Trophoblast cell (in vitro differentiated cells and primary cell): Measurements from ENCODE around the gene SLC43A3.

Source experiments
- DNase-seq, 2 donors: peaks; one replicate each; pipeline ENCODE4 v3.0.0-alpha.2; 2016
- H2AFZ ChIP-seq: 2 replicates; pipeline ENCODE4 v1.6.1; 2013; ENCODE audit warnings: low read length, moderate library complexity, mild to moderate bottlenecking; ENCODE audit not compliant: insufficient read depth, poor library complexity
- H2AK5ac ChIP-seq: 2 replicates; pipeline ENCODE4 v1.6.1; 2013; ENCODE audit warnings: mild to moderate bottlenecking, low read length
- H2BK120ac ChIP-seq: 2 replicates; pipeline ENCODE4 v1.6.1; 2013; ENCODE audit warnings: low read length, mild to moderate bottlenecking, moderate library complexity; ENCODE audit not compliant: insufficient read depth, poor library complexity
- H2BK12ac ChIP-seq: 2 replicates; pipeline ENCODE4 v1.6.1; 2013; ENCODE audit warnings: mild to moderate bottlenecking, low read length, moderate library complexity
- H2BK5ac ChIP-seq: 2 replicates; pipeline ENCODE4 v1.6.1; 2013; ENCODE audit warnings: low read length, low read depth, moderate library complexity, mild to moderate bottlenecking; ENCODE audit not compliant: poor library complexity
- H3K14ac ChIP-seq: 2 replicates; pipeline ENCODE4 v1.6.1; 2013; ENCODE audit warnings: mild to moderate bottlenecking, low read length
- H3K18ac ChIP-seq: 2 replicates; pipeline ENCODE4 v1.6.1; 2013; ENCODE audit warnings: mild to moderate bottlenecking, low read length
- H3K23ac ChIP-seq: 2 replicates; pipeline ENCODE4 v1.6.1; 2013; ENCODE audit warnings: low read length
- H3K27ac ChIP-seq: 2 replicates; pipeline ENCODE4 v1.5.1; 2013; ENCODE audit warnings: low read depth, mild to moderate bottlenecking, inconsistent platforms, low read length, moderate library complexity
- H3K27me3 ChIP-seq: 2 replicates; pipeline ENCODE4 v1.6.1; 2013; ENCODE audit warnings: inconsistent platforms, mild to moderate bottlenecking, low read length, moderate library complexity; ENCODE audit not compliant: insufficient read depth
- H3K36me3 ChIP-seq, 2 experiments: 1 replicate in 1 of 2; 2 replicates in 1 of 2; pipeline ENCODE4 v1.6.1; 2013; ENCODE audit warnings: low read length in 2 of 2, mild to moderate bottlenecking in 2 of 2, moderate library complexity in 1 of 2; ENCODE audit not compliant: insufficient read depth in 2 of 2, control insufficient read depth in 1 of 2
- H3K4ac ChIP-seq: 2 replicates; pipeline ENCODE4 v1.6.1; 2013; ENCODE audit warnings: low read depth, mild to moderate bottlenecking, low read length, moderate library complexity
- H3K4me1 ChIP-seq, 2 experiments: 1 replicate in 1 of 2; 2 replicates in 1 of 2; pipeline ENCODE4 v1.6.1; 2013; ENCODE audit warnings: low read length in 2 of 2, mild to moderate bottlenecking in 2 of 2, moderate library complexity in 1 of 2; ENCODE audit not compliant: insufficient read depth in 2 of 2, control insufficient read depth in 1 of 2
- H3K4me2 ChIP-seq: 2 replicates; pipeline ENCODE4 v1.6.1; 2013; ENCODE audit warnings: inconsistent platforms, mild to moderate bottlenecking, low read length, moderate library complexity
- H3K4me3 ChIP-seq: 2 replicates; pipeline ENCODE4 v1.5.1; 2013; ENCODE audit warnings: mild to moderate bottlenecking, low read depth, low read length, inconsistent platforms
- H3K79me1 ChIP-seq: one replicate; pipeline ENCODE4 v1.6.1; 2013; ENCODE audit warnings: low read length
- H3K79me2 ChIP-seq: 2 replicates; pipeline ENCODE4 v1.6.1; 2013; ENCODE audit warnings: low read length, mild to moderate bottlenecking; ENCODE audit not compliant: control insufficient read depth, insufficient read depth, poor library complexity
- H3K9ac ChIP-seq: 2 replicates; pipeline ENCODE4 v1.6.1; 2013; ENCODE audit warnings: mild to moderate bottlenecking, low read length
- H3K9me3 ChIP-seq: 2 replicates; pipeline ENCODE4 v1.6.1; 2013; ENCODE audit warnings: low read depth, mild to moderate bottlenecking, control low read depth, inconsistent platforms, low read length; ENCODE audit not compliant: insufficient read depth
- H4K12ac ChIP-seq: 2 replicates; pipeline ENCODE4 v1.6.1; 2013; ENCODE audit warnings: low read depth, mild to moderate bottlenecking, low read length, moderate library complexity
- H4K8ac ChIP-seq: 2 replicates; pipeline ENCODE4 v1.6.1; 2013; ENCODE audit warnings: low read depth, mild to moderate bottlenecking, low read length, moderate library complexity
- H4K91ac ChIP-seq: one replicate; pipeline ENCODE4 v1.6.1; 2013; ENCODE audit warnings: low read depth, mild to moderate bottlenecking, low read length, moderate library complexity
- WGBS: extraction: QIAGEN DNeasy Blood & Tissue Kit; methylation state at CpG from one replicate; pipeline ENCODE4 v1.1.7; 2013; ENCODE audit warnings: missing lambda C conversion rate; ENCODE audit not compliant: insufficient read length, insufficient coverage; ENCODE audit errors: extremely low coverage; 5-methylcytosine and 5-hydroxymethylcytosine counted together

Gene SLC43A3

DNA sequence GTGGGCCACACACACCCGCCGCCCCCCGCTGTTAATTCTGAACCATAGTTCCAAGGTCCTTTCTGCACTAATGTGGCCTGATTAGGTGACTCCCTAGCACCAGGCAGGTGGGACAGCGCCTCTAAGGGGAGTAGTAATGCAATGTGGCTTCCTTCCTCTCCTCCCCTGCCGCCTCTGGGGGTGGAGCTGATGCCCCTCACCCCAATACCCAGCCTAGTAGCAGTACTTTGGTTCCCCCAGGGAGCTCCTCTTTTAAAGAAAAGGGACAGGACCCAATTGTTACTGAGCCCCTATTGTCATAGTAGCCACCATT is 47.8 kb upstream of the SLC43A3 start:
- Histone ChIP-seq H4K12ac (no peak overlapping the region), H3K23ac (no peak overlapping the region), H2BK120ac (no peak overlapping the region), H2AK5ac (no peak overlapping the region), H2AFZ (no peak overlapping the region), H4K91ac (no peak overlapping the region), H2BK5ac (no peak overlapping the region), H3K27ac (no peak overlapping the region), H3K14ac (no peak overlapping the region), H3K4ac (no peak overlapping the region), H3K36me3 (no peaks in the 10 kb centered on the region), H3K18ac (no peak overlapping the region), H3K27me3 (peaks cover 31% of the 10 kb centered on the region), H3K4me1 (peaks cover 6 to 8% of the 10 kb centered on the region in 2 experiments), H2BK12ac (no peak overlapping the region), H3K4me2 (no peak overlapping the region), H3K79me1 (no peaks in the 10 kb centered on the region), H3K9me3 (peaks cover 3% of the 10 kb centered on the region), H3K79me2 (no peaks in the 10 kb centered on the region), H4K8ac (no peak overlapping the region), H3K4me3 (no peak overlapping the region), H3K9ac (no peak overlapping the region)
- WGBS, result no CpG with 5 or more reads among the region's 5 CpGs
- DNase-seq, result no peak

DNA sequence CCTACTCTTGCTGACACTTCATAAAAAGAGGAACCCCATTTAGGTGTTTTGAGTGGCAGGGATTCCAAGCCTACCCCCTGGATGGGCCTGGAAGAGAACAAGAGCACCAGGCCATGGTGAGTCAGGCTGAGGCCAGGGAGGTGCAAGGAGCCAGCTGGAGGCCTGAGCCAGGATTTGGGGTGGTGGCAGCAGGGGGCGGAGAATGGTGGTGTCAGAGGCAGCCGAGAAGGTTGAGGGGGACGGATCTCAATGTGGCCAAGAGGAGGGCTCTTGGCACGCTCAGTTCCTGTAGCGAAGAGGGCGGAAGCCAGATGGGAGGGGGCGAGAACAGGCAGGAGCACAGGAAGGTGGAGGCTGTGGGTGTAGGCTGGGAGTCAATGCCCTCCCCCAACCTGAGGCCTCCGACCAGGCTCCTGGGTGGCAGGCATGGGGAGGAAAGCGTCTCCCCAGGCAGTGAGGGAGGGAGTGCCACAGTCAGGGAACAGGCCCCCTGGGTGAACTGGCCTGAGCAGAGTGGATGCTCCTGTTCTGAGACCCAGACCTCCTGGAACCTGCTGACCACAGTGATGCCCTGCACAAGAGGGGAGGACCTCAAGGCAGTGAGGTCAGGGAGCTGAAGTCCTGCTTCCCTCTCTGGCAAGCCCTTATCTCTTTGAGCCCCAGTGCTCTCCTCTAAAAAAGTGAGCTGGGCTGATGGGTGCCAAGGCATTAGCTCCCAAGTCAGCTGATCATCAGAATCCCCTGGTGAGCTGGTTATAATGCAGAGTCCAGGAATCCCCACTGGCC is 47.3 kb upstream of the SLC43A3 start:
- Histone ChIP-seq H3K4me2 (no peak overlapping the region), H3K36me3 (no peaks in the 10 kb centered on the region), H2AFZ (no peak overlapping the region), H2BK5ac (no peak overlapping the region), H3K27ac (no peak overlapping the region), H3K4ac (no peak overlapping the region), H3K79me2 (no peaks in the 10 kb centered on the region), H3K9me3 (peaks cover 3% of the 10 kb centered on the region), H3K4me3 (no peak overlapping the region), H3K4me1 (peaks cover 6 to 8% of the 10 kb centered on the region in 2 experiments), H2BK120ac (no peak overlapping the region), H4K12ac (no peak overlapping the region), H3K14ac (no peak overlapping the region), H3K79me1 (no peaks in the 10 kb centered on the region), H3K18ac (no peak overlapping the region), H4K8ac (no peak overlapping the region), H2BK12ac (no peak overlapping the region), H3K9ac (no peak overlapping the region), H4K91ac (no peak overlapping the region), H2AK5ac (no peak overlapping the region), H3K23ac (no peak overlapping the region), H3K27me3 (peaks cover 31% of the 10 kb centered on the region)
- no CpG with 5 or more reads among the region's 9 CpGs for WGBS
- DNase-seq, result no peak

DNA sequence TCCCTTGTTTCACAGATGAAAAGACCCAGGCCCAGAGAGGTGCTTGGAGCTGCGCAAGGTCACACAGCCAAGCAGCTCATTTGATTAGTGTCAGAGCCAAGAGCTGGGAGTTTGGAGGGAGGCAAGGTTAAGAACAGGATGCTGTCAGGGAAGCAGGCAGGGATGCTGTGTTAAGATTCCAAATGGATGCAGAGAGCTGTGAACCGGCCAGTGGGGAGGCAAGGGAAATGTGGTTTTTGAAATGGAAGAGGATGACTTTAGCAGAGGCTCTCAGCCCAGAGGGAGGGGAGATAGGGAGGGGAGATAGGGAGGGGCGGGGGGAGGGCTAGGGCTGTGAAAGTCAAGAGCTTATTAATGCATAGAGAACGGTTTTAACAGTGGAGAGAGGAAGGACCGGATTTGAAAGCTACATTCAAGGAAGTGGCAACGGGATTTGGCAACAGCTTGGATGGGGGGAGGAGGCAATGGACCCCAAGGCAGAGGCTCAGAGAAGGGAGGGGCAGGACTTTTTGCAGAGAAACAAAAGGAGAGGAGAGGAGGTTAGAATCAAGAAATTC is 46.4 kb upstream of the SLC43A3 start:
- H3K36me3 ChIP-seq, result no peaks in the 10 kb centered on the region
- no peak overlapping the region for H2BK120ac ChIP-seq
- no peaks in the 10 kb centered on the region for H3K79me1 ChIP-seq
- H3K23ac ChIP-seq, result no peak overlapping the region
- no peak overlapping the region for H3K27ac ChIP-seq
- no peaks in the 10 kb centered on the region for H3K79me2 ChIP-seq
- no peak overlapping the region for H3K9ac ChIP-seq
- H3K4me2 ChIP-seq, result no peak overlapping the region
- peaks cover 3% of the 10 kb centered on the region for H3K9me3 ChIP-seq
- H4K8ac ChIP-seq, result no peak overlapping the region
- no CpG with 5 or more reads among the region's 6 CpGs for WGBS
- no peak for DNase-seq
- H3K18ac ChIP-seq, result no peak overlapping the region
- H3K4me1 ChIP-seq, result peaks cover 6 to 8% of the 10 kb centered on the region in 2 experiments
- H2BK5ac ChIP-seq, result no peak overlapping the region
- H2AFZ ChIP-seq, result no peak overlapping the region
- no peak overlapping the region for H3K4me3 ChIP-seq
- H4K12ac ChIP-seq, result no peak overlapping the region
- H2BK12ac ChIP-seq, result no peak overlapping the region
- no peak overlapping the region for H2AK5ac ChIP-seq
- peaks cover 31% of the 10 kb centered on the region for H3K27me3 ChIP-seq
- H3K14ac ChIP-seq, result no peak overlapping the region
- H4K91ac ChIP-seq, result no peak overlapping the region
- H3K4ac ChIP-seq, result no peak overlapping the region

DNA sequence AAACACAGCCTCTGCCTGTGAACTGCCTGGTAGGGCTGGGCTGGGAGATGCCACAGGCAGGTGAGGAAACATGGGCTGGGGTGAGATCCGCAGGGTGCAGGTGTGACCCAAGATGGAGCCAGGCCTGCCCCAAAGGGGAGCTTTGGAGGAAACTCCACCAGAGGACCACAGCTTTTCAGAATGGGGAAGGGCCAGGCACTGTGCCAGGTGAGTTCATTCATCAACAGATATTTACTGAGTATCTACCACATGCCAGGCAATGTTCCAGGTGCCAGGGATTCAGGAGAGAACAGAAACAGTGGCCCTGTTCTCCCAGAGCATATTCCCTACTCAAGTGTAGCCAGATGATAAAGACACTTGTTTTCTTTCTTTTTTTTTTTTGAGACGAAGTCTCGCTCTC is 44.6 kb upstream of the SLC43A3 start:
- Histone ChIP-seq H3K4ac (no peak overlapping the region), H4K12ac (no peak overlapping the region), H3K4me3 (no peak overlapping the region), H3K9ac (no peak overlapping the region), H2AFZ (no peak overlapping the region), H3K36me3 (no peaks in the 10 kb centered on the region), H3K79me2 (no peaks in the 10 kb centered on the region), H4K8ac (no peak overlapping the region), H3K18ac (no peak overlapping the region), H3K9me3 (peaks cover 3% of the 10 kb centered on the region), H2BK12ac (no peak overlapping the region), H2BK5ac (no peak overlapping the region), H3K23ac (no peak overlapping the region), H2BK120ac (no peak overlapping the region), H3K27me3 (peaks cover 20% of the 10 kb centered on the region), H3K4me1 (peaks cover 5 to 6% of the 10 kb centered on the region in 2 experiments), H3K79me1 (no peaks in the 10 kb centered on the region), H2AK5ac (no peak overlapping the region), H3K14ac (no peak overlapping the region), H4K91ac (no peak overlapping the region), H3K4me2 (no peak overlapping the region), H3K27ac (no peak overlapping the region)
- DNase-seq, result no peak
- WGBS, result no CpG with 5 or more reads among the region's 3 CpGs
